ENCODE results near the gene GSC.

GSC gene

GRCh38 chr14:94754391-94754942, 15.4 kb downstream of the GSC start:
- no peaks in the 10 kb centered on the region for H3K9me3 ChIP-seq
- DNase-seq = peak in 1 of 2 donors; percentile 11
- no peaks in the 10 kb centered on the region for H3K4me1 ChIP-seq
- no peak overlapping the region for H3K27ac ChIP-seq
- H3K36me3 ChIP-seq = no peaks in the 10 kb centered on the region
- H3K4me3 ChIP-seq = no peak overlapping the region
- no peak for TF ChIP-seq CTCF (IDR thresholded peaks at IDR 0.05)
- intact Hi-C loops (cut with DNase I; ENCODE audit: low total_unique reads) = no loop called here
- H3K27me3 ChIP-seq = peaks cover 0 to 3% of the 10 kb centered on the region in 2 donors

DNA sequence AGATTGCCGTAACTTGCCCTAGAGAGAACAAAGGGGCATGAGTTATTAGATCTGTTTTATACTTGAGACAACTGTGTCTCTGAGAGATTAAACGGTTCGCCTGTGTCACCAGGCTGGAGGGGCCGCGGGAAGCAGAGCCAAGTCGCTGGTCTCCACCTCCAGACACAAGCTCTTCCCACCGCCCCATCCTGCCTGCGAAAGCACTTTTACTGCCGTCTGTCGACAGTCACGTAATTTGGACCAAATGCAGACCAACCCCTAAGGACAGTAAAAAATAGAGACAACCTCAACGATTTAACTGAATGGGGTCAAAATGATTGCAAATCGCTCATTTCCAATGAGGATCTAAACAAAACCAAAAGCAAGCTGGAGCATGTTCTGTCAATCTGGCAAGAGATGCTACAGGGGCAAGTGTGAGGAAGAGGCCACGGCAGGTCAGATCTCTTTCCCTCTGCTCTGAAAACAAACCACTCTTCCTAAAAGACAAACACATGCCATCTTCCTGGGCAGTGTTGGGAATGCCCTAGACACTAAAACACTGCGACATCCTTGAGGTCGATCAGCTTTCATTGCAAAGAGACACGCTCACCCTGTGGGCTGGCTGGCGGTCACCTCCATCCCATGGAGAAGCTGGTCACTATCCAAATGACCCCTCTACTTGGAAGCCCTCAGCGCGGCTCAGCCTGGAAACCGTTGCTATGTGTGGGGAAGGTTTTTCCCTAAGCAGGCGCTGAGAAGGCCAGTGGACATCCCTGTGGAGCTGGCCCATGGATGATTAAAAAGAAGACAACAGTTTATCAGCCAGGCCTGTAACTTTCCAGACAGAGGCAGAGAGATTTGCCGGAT, 17.1 kb downstream of the GSC start:
- no peak for DNase-seq
- peaks cover 0 to 3% of the 10 kb centered on the region in 2 donors for H3K27me3 ChIP-seq
- no peak overlapping the region for H3K4me3 ChIP-seq
- TF ChIP-seq CTCF (IDR thresholded peaks at IDR 0.05) = no peak
- H3K9me3 ChIP-seq = no peaks in the 10 kb centered on the region
- no peaks in the 10 kb centered on the region for H3K4me1 ChIP-seq
- intact Hi-C loops (cut with DNase I; ENCODE audit: low total_unique reads) = no loop called here
- H3K36me3 ChIP-seq = no peaks in the 10 kb centered on the region
- no peak overlapping the region for H3K27ac ChIP-seq

DNA sequence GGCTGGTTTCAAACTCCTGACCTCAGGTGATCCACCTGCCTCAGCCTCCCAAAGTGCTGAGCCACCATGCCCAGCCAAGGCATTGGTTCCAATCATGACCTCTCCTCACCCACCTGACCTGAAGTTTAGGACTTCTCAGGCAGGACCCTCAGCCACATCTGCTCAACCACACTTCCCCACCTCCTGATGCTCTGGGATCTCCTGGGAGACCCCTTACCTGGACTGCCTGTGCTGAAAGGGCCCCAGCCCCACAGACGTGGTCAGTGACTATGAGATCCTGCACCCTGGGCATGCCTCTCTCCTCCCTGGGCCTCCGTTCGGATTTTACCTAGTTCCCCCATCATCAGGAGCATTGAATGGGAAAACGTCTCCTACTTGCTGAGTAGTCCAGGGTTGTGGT, 18.0 kb downstream of the GSC start:
- intact Hi-C loops (cut with DNase I; ENCODE audit: low total_unique reads) = no loop called here
- Histone ChIP-seq H3K9me3 (no peaks in the 10 kb centered on the region), H3K4me3 (no peak overlapping the region), H3K27ac (no peak overlapping the region), H3K4me1 (no peaks in the 10 kb centered on the region), H3K36me3 (no peaks in the 10 kb centered on the region), H3K27me3 (peaks cover 0 to 3% of the 10 kb centered on the region in 2 donors)
- no peak for DNase-seq
- no peak for TF ChIP-seq CTCF (IDR thresholded peaks at IDR 0.05)

GRCh38 chr14:94751321-94751720, 18.6 kb downstream of the GSC start:
- no peaks in the 10 kb centered on the region for H3K9me3 ChIP-seq
- H3K27ac ChIP-seq = no peak overlapping the region
- no peak for TF ChIP-seq CTCF (IDR thresholded peaks at IDR 0.05)
- peak in 1 of 2 donors; percentile 13 for DNase-seq
- intact Hi-C loops (cut with DNase I; ENCODE audit: low total_unique reads) = no loop called here
- no peaks in the 10 kb centered on the region for H3K4me1 ChIP-seq
- no peak overlapping the region for H3K4me3 ChIP-seq
- H3K27me3 ChIP-seq = peaks cover 0 to 3% of the 10 kb centered on the region in 2 donors
- no peaks in the 10 kb centered on the region for H3K36me3 ChIP-seq

GRCh38 chr14:94750371-94750770, 19.5 kb downstream of the GSC start:
- Histone ChIP-seq H3K27ac (no peak overlapping the region), H3K27me3 (peaks cover 0 to 3% of the 10 kb centered on the region in 2 donors), H3K4me1 (no peaks in the 10 kb centered on the region), H3K4me3 (no peak overlapping the region), H3K9me3 (no peaks in the 10 kb centered on the region), H3K36me3 (no peaks in the 10 kb centered on the region)
- intact Hi-C loops (cut with DNase I; ENCODE audit: low total_unique reads) = no loop called here
- no peak for TF ChIP-seq CTCF (IDR thresholded peaks at IDR 0.05)
- no peak for DNase-seq
